ENCODE results near the gene FEZF1. TPM values are rescaled to one million over a fixed set of nuclear protein-coding genes. Genes with fewer than 3 reads are reported as not detected.

Gene FEZF1
- total RNA-seq, 1 experiment from 2014 or later = not detected

DNA sequence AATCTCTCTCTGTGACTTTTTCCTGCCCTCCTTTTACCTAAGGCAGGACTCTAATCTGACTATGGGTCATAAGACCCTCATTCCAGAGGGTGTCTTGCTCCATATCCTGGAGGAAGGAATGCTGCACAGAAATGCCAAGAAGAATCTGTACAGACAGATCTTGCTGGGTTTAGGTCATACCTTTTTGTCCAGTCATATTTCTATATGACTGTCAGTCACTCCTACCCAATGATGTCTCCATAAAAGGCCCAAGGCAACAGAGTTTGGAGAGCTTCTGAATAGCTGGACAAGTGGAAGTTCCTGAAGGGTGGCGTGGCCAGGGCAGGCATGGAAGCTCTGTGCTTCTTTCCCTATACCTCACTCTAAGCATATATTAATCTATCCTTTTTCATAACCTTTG, 47.5 kb downstream of the FEZF1 start:
- Histone ChIP-seq H3K9me3 (ENCODE audit: control insufficient read depth, insufficient read depth, low read depth, low read length) (no peaks in the 10 kb centered on the region), H3K4me1 (ENCODE audit: control insufficient read depth, insufficient read depth, low read length) (no peaks in the 10 kb centered on the region), H3K4me3 (ENCODE audit: low read depth in 2 of 2, low read length in 2 of 2) (no peak overlapping the region), H3K36me3 (ENCODE audit: control insufficient read depth, insufficient read depth, low read length) (no peaks in the 10 kb centered on the region), H3K27ac (ENCODE audit: low read length) (no peak overlapping the region), H3K27me3 (ENCODE audit: control insufficient read depth, insufficient read depth, low read length) (no peaks in the 10 kb centered on the region; the same call in 1 of the 2 replicates)
- in situ Hi-C loops (cut with HindIII; ENCODE audit: low pct_unique_long_range_greater_than_20kb, low sequenced_read_pairs) = no loop called here
- BruUV-seq (replicated peaks) = no TSS peak
- intact Hi-C loops (cut with micrococcal nuclease; ENCODE audit: unreplicated experiment) = no loop called here
- no peak for TF ChIP-seq TCF7L2 (IDR thresholded peaks at IDR 0.05; ENCODE audit: low read depth, low read length)
- TF ChIP-seq, protein P1, sequence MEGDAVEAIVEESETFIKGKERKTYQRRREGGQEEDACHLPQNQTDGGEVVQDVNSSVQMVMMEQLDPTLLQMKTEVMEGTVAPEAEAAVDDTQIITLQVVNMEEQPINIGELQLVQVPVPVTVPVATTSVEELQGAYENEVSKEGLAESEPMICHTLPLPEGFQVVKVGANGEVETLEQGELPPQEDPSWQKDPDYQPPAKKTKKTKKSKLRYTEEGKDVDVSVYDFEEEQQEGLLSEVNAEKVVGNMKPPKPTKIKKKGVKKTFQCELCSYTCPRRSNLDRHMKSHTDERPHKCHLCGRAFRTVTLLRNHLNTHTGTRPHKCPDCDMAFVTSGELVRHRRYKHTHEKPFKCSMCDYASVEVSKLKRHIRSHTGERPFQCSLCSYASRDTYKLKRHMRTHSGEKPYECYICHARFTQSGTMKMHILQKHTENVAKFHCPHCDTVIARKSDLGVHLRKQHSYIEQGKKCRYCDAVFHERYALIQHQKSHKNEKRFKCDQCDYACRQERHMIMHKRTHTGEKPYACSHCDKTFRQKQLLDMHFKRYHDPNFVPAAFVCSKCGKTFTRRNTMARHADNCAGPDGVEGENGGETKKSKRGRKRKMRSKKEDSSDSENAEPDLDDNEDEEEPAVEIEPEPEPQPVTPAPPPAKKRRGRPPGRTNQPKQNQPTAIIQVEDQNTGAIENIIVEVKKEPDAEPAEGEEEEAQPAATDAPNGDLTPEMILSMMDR (IDR thresholded peaks at IDR 0.05) = no peak
- DNase-seq (ENCODE audit: low read depth, low spot score) (no peak), ATAC-seq (no peak)
- CTCF ChIA-PET = no interaction called here
- POLR2A ChIA-PET = no interaction called here

DNA sequence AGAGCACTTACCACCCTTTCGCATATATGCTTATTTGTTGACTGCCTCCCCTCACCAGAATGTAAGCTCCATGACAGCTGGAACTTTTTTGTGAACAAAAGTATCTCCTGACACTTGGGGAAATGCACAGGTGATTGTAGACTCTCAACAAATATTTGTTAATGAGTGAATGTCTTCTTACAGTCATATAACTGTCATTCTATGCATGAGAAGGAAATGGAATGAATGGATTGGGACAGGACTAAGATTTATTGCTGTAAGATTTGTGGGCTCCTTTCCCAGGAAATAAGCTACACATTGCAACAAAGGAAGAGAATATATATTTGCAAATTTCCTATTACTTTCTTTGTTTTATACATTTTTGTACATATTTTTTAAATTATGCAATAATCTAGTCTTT, 48.5 kb downstream of the FEZF1 start:
- in situ Hi-C loops (cut with HindIII; ENCODE audit: low pct_unique_long_range_greater_than_20kb, low sequenced_read_pairs) (no loop called here), intact Hi-C loops (cut with micrococcal nuclease; ENCODE audit: unreplicated experiment) (no loop called here)
- POLR2A ChIA-PET = no interaction called here
- ATAC-seq (no peak), DNase-seq (ENCODE audit: low read depth, low spot score) (no peak)
- H3K27me3 ChIP-seq (ENCODE audit: control insufficient read depth, insufficient read depth, low read length) = no peaks in the 10 kb centered on the region
- H3K4me1 ChIP-seq (ENCODE audit: control insufficient read depth, insufficient read depth, low read length) = no peaks in the 10 kb centered on the region
- H3K36me3 ChIP-seq (ENCODE audit: control insufficient read depth, insufficient read depth, low read length) = no peaks in the 10 kb centered on the region
- TF ChIP-seq POLR2AphosphoS5 (IDR thresholded peaks at IDR 0.05; ENCODE audit: low read depth, low read length) = no peak
- no peak for TF ChIP-seq SIN3A (IDR thresholded peaks at IDR 0.05; ENCODE audit: borderline replicate concordance, insufficient read depth, low read depth, low read length)
- TF ChIP-seq, protein P2, sequence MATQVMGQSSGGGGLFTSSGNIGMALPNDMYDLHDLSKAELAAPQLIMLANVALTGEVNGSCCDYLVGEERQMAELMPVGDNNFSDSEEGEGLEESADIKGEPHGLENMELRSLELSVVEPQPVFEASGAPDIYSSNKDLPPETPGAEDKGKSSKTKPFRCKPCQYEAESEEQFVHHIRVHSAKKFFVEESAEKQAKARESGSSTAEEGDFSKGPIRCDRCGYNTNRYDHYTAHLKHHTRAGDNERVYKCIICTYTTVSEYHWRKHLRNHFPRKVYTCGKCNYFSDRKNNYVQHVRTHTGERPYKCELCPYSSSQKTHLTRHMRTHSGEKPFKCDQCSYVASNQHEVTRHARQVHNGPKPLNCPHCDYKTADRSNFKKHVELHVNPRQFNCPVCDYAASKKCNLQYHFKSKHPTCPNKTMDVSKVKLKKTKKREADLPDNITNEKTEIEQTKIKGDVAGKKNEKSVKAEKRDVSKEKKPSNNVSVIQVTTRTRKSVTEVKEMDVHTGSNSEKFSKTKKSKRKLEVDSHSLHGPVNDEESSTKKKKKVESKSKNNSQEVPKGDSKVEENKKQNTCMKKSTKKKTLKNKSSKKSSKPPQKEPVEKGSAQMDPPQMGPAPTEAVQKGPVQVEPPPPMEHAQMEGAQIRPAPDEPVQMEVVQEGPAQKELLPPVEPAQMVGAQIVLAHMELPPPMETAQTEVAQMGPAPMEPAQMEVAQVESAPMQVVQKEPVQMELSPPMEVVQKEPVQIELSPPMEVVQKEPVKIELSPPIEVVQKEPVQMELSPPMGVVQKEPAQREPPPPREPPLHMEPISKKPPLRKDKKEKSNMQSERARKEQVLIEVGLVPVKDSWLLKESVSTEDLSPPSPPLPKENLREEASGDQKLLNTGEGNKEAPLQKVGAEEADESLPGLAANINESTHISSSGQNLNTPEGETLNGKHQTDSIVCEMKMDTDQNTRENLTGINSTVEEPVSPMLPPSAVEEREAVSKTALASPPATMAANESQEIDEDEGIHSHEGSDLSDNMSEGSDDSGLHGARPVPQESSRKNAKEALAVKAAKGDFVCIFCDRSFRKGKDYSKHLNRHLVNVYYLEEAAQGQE (IDR thresholded peaks at IDR 0.05; ENCODE audit: insufficient read depth in 1 of 2, low read depth in 2 of 2, low read length in 1 of 2) = no peak
- TF ChIP-seq, protein P1 (IDR thresholded peaks at IDR 0.05) = no peak
- no peak for TF ChIP-seq TCF7L2 (IDR thresholded peaks at IDR 0.05; ENCODE audit: low read depth, low read length)
- no peak overlapping the region for H3K4me3 ChIP-seq (ENCODE audit: low read depth in 2 of 2, low read length in 2 of 2)
- BruUV-seq (replicated peaks) = no TSS peak
- CTCF ChIA-PET = no interaction called here
- no peaks in the 10 kb centered on the region for H3K9me3 ChIP-seq (ENCODE audit: control insufficient read depth, insufficient read depth, low read depth, low read length)
- H3K27ac ChIP-seq (ENCODE audit: low read length) = no peak overlapping the region

DNA sequence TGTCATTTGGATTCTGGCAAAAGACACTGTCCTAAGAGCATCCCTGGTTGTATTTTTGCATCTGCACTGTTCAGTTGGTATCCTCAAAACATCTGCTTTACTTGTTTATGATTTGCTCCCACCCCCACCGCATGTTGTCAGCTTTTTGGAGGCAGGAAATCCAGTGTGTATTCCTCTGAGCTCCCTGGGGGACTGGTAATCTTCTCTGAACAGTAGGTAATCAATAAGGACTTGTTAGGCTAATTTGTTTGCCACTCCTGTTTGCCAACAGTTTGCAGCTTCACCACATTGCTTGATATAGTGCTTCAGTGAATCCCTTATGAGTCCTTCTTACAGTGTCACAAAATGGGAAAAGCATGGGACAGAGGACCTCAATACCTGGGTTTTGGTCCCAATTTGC, 49.1 kb downstream of the FEZF1 start:
- DNase-seq (ENCODE audit: low read depth, low spot score) = no peak
- intact Hi-C loops (cut with micrococcal nuclease; ENCODE audit: unreplicated experiment) (no loop called here), in situ Hi-C loops (cut with HindIII; ENCODE audit: low pct_unique_long_range_greater_than_20kb, low sequenced_read_pairs) (no loop called here)
- H3K4me1 ChIP-seq (ENCODE audit: control insufficient read depth, insufficient read depth, low read length) = no peaks in the 10 kb centered on the region
- no peaks in the 10 kb centered on the region for H3K36me3 ChIP-seq (ENCODE audit: control insufficient read depth, insufficient read depth, low read length)
- H3K9me3 ChIP-seq (ENCODE audit: control insufficient read depth, insufficient read depth, low read depth, low read length) = no peaks in the 10 kb centered on the region
- ChIA-PET POLR2A (no interaction called here), CTCF (no interaction called here)
- no peak overlapping the region for H3K4me3 ChIP-seq (ENCODE audit: low read depth in 2 of 2, low read length in 2 of 2)
- TF ChIP-seq, protein P1 (IDR thresholded peaks at IDR 0.05) = no peak
- TF ChIP-seq POLR2AphosphoS5 (IDR thresholded peaks at IDR 0.05; ENCODE audit: low read depth, low read length) (no peak), SIN3A (IDR thresholded peaks at IDR 0.05; ENCODE audit: borderline replicate concordance, insufficient read depth, low read depth, low read length) (no peak), TCF7L2 (IDR thresholded peaks at IDR 0.05; ENCODE audit: low read depth, low read length) (no peak)
- TF ChIP-seq, protein P2 (IDR thresholded peaks at IDR 0.05; ENCODE audit: insufficient read depth in 1 of 2, low read depth in 2 of 2, low read length in 1 of 2) = no peak
- no TSS peak for BruUV-seq (replicated peaks)
- H3K27me3 ChIP-seq (ENCODE audit: control insufficient read depth, insufficient read depth, low read length) = no peaks in the 10 kb centered on the region
- no peak for ATAC-seq
- H3K27ac ChIP-seq (ENCODE audit: low read length) = no peak overlapping the region
